HT1080 (cell line): ENCODE data around the gene SMARCA1. TPM values are rescaled to one million over a fixed set of nuclear protein-coding genes. Genes with fewer than 3 reads are reported as not detected.
"Not testable (repeated sequence)": the region's sequence is repeated elsewhere in the genome, so short reads cannot be mapped to it uniquely, and the experiment has no call there.

Experiments
- DNase-seq: peaks from one replicate; pipeline ENCODE4 v3.0.0-alpha.2; 2015; ENCODE audit warnings: low read depth
- polyA plus RNA-seq, 2 experiments: library from polyadenylated mRNA; depleted of rRNA; stranded (reverse); fragments of >200 nt; gene quantifications; 2 replicates each; pipeline ENCODE4 v1.2.3, GENCODE V29; 2015
- total RNA-seq: library from RNA; depleted of rRNA; stranded (reverse); fragments of >200 nt; shearing (Covaris generic); gene quantifications from 2 replicates; pipeline ENCODE4 v1.2.3, GENCODE V29; 2014; rRNA removed

Gene SMARCA1
- total RNA-seq = 23.7 and 28.3 TPM in 2 replicates
- 12.5 and 16.2 TPM in 2 replicates for polyA plus RNA-seq (2015; cell fraction: cytosol; rRNA removed)
- 36.4 and 39.3 TPM in 2 replicates for polyA plus RNA-seq (2015; cell fraction: nucleus; rRNA removed)

GRCh38 chrX:129523079-129523911 lies at the start of gene SMARCA1:
Gene SMARCA1, minus strand, starts transcription at chrX:129523490. Its CDS starts 120 bp downstream, at chrX:129523370.
- peak; percentile 30 for DNase-seq

GRCh38 chrX:129572422-129572821 lies 49.1 kb upstream of the SMARCA1 start:
- no peak for DNase-seq

GRCh38 chrX:129568349-129568748 lies 45.1 kb upstream of the SMARCA1 start:
- DNase-seq = no peak

- DNase-seq = no peak
Measured at GRCh38 chrX:129566073-129566472, 42.8 kb upstream of the SMARCA1 start.

GRCh38 chrX:129565046-129565650 lies 41.9 kb upstream of the SMARCA1 start:
- no peak for DNase-seq

GRCh38 chrX:129564345-129564744 lies 41.1 kb upstream of the SMARCA1 start:
- DNase-seq = not testable (repeated sequence)

GRCh38 chrX:129561453-129561852 lies 38.2 kb upstream of the SMARCA1 start:
- no peak for DNase-seq

GRCh38 chrX:129559783-129560182 lies 36.5 kb upstream of the SMARCA1 start:
- no peak for DNase-seq

- no peak for DNase-seq
Measured at GRCh38 chrX:129557844-129558480, 34.7 kb upstream of the SMARCA1 start.

- no peak for DNase-seq
Measured at GRCh38 chrX:129556806-129557315, 33.6 kb upstream of the SMARCA1 start.

GRCh38 chrX:129554816-129555215 lies 31.5 kb upstream of the SMARCA1 start:
- not testable (repeated sequence) for DNase-seq

GRCh38 chrX:129553619-129554288 lies 30.5 kb upstream of the SMARCA1 start:
- no peak for DNase-seq

- DNase-seq = no peak
Measured at GRCh38 chrX:129549124-129549523, 25.8 kb upstream of the SMARCA1 start.

GRCh38 chrX:129545408-129545807 lies 22.1 kb upstream of the SMARCA1 start:
- DNase-seq = no peak

GRCh38 chrX:129544780-129545179 lies 21.5 kb upstream of the SMARCA1 start:
- DNase-seq = no peak

GRCh38 chrX:129540722-129541184 lies 17.5 kb upstream of the SMARCA1 start:
- no peak for DNase-seq

GRCh38 chrX:129540068-129540653 lies 16.9 kb upstream of the SMARCA1 start, which contains the start of gene OCRL:
Gene OCRL, plus strand, starts transcription at chrX:129540259. Its CDS starts 181 bp downstream, at chrX:129540440.
- DNase-seq = peak; percentile 63

GRCh38 chrX:129534816-129535578 lies 11.7 kb upstream of the SMARCA1 start:
- DNase-seq = peak; percentile 50

- DNase-seq = no peak
Measured at GRCh38 chrX:129531132-129531531, 7.8 kb upstream of the SMARCA1 start.

- DNase-seq = no peak
Measured at GRCh38 chrX:129530410-129530809, 7.1 kb upstream of the SMARCA1 start.
